Endothelial cell of umbilical vein (primary cell): ENCODE results near the gene PLAAT2. TPM values are rescaled to one million over a fixed set of nuclear protein-coding genes. Genes with fewer than 3 reads are reported as not detected.

Source experiments
- BruUV-seq: library from RNA; stranded (reverse); fragments of 400-500 nt; replicated peaks from 2 replicates; lab custom pipeline; 2021; lab: Mats Ljungman, UMichigan
- CTCF ChIA-PET: fragments of 300-600, 350-600 bp; sonication (Branson Sonifier 250); formaldehyde crosslinking; loops from one replicate; lab custom pipeline; 2021; ENCODE audit warnings: antibody characterized with exemption, inconsistent platforms; lab: Charles Lee
- POLR2A ChIA-PET: fragments of 300-600, 350-600 bp; sonication (Branson Sonifier 250); formaldehyde crosslinking; loops from one replicate; lab custom pipeline; 2021; ENCODE audit warnings: antibody characterized with exemption, inconsistent platforms; lab: Charles Lee
- DNase-seq: peaks from one replicate; pipeline ENCODE4 v3.0.0-alpha.2; 2011; ENCODE audit warnings: low read depth, low spot score
- FAIRE-seq: peaks from 2 replicates; lab custom pipeline; 2011; peaks lifted over from hg19 to GRCh38; lab: Jason Lieb, UNC
- H2AFZ ChIP-seq: 2 replicates; pipeline ENCODE4 v1.6.0; 2012; ENCODE audit warnings: low read depth, low read length, control low read depth, inconsistent platforms
- H3K27ac ChIP-seq: 2 replicates; pipeline ENCODE4 v1.5.1; 2011; ENCODE audit warnings: low read depth, mild to moderate bottlenecking, control low read depth, low read length, moderate library complexity; ENCODE audit not compliant: insufficient read depth
- H3K27me3 ChIP-seq, 2 experiments: 2 replicates each; pipeline versions ENCODE4 v1.6.0 to v1.6.1; 2011; ENCODE audit warnings: low read length in 2 of 2, mixed read lengths in 1 of 2; ENCODE audit not compliant: control insufficient read depth in 2 of 2, insufficient read depth in 2 of 2
- H3K36me3 ChIP-seq, 2 experiments: 2 replicates in 1 of 2; 3 replicates in 1 of 2; pipeline ENCODE4 v1.5.1; 2011; ENCODE audit warnings: low read length in 2 of 2, mild to moderate bottlenecking in 1 of 2, moderate library complexity in 1 of 2; ENCODE audit not compliant: control insufficient read depth in 2 of 2, insufficient read depth in 2 of 2; ENCODE audit errors: extremely low read depth in 1 of 2
- H3K4me1 ChIP-seq: 3 replicates; pipeline ENCODE4 v1.5.1; 2011; ENCODE audit warnings: mild to moderate bottlenecking, low read length; ENCODE audit not compliant: control insufficient read depth, insufficient read depth; ENCODE audit errors: extremely low read depth
- H3K4me2 ChIP-seq: 2 replicates; pipeline ENCODE4 v1.6.1; 2011; ENCODE audit warnings: low read length, control low read depth, mixed read lengths; ENCODE audit not compliant: insufficient read depth
- H3K4me3 ChIP-seq, 3 experiments: fragments of 200-600 bp in 1 of 3; sonication (generic), shearing (Covaris generic) in 1 of 3; replicated peaks in 1 of 3; 2 replicates each; pipeline ENCODE4 v1.5.1; 2011 to 2016; ENCODE audit warnings: control low read depth in 3 of 3, low read length in 3 of 3, mild to moderate bottlenecking in 2 of 3, inconsistent platforms in 1 of 3, low read depth in 1 of 3, moderate library complexity in 1 of 3; ENCODE audit not compliant: insufficient read depth in 1 of 3
- H3K79me2 ChIP-seq: 2 replicates; pipeline ENCODE4 v1.6.0; 2012; ENCODE audit warnings: low read length, inconsistent platforms; ENCODE audit not compliant: control insufficient read depth, insufficient read depth
- H3K9ac ChIP-seq: replicated peaks from 2 replicates; pipeline ENCODE3; 2011; ENCODE audit warnings: low read length, control low read depth; ENCODE audit not compliant: insufficient read depth; ENCODE audit errors: extremely low read depth
- H3K9me1 ChIP-seq: replicated peaks from 3 replicates; pipeline ENCODE4 v1.6.0; 2011; ENCODE audit warnings: mild to moderate bottlenecking, low read length; ENCODE audit not compliant: control insufficient read depth, insufficient read depth; ENCODE audit errors: extremely low read depth
- H3K9me3 ChIP-seq: replicated peaks from 2 replicates; pipeline ENCODE4 v1.5.1; 2012; ENCODE audit warnings: low read length, inconsistent platforms; ENCODE audit not compliant: control insufficient read depth, insufficient read depth
- H4K20me1 ChIP-seq: replicated peaks from 2 replicates; pipeline ENCODE3; 2011; ENCODE audit warnings: mild to moderate bottlenecking, low read length; ENCODE audit not compliant: control insufficient read depth, insufficient read depth; ENCODE audit errors: extremely low read depth
- CTCF ChIP-seq, 2 donors: IDR thresholded peaks; 1 replicate in 1 of 2; 2 replicates in 1 of 2; pipeline ENCODE4 v1.5.1; 2011; ENCODE audit warnings: low read length in 2 of 2, mild to moderate bottlenecking in 2 of 2, moderate library complexity in 2 of 2, control low read depth in 1 of 2, inconsistent platforms in 1 of 2, low read depth in 1 of 2; ENCODE audit not compliant: insufficient read depth in 1 of 2; ENCODE audit errors: extremely low read depth in 1 of 2
- GATA2 ChIP-seq: IDR thresholded peaks from 2 replicates; pipeline ENCODE4 v1.7.0; 2011; ENCODE audit warnings: low read depth, mild to moderate bottlenecking, moderate library complexity, mixed read lengths, low read length; ENCODE audit not compliant: insufficient read length, insufficient read depth
- dilution Hi-C: fragments of 300-500 bp; cut with MboI; formaldehyde crosslinking; loops from one replicate; pipeline ENCODE4 v1.15.0; 2019; ENCODE audit warnings: low sequenced_read_pairs; ENCODE audit not compliant: extremely low pct_ligation_motif_present
- intact Hi-C: fragments of 100-400 bp; cut with micrococcal nuclease; formaldehyde crosslinking; loops from one replicate; pipeline ENCODE4 v1.10.0; 2022
- polyA plus RNA-seq, 4 experiments: library from polyadenylated mRNA; depleted of rRNA in 3 of 4; stranded (reverse) in 3 of 4; unstranded in 1 of 4; fragments of >200 nt; gene quantifications; 2 replicates each; pipeline versions ENCODE4 v1.2.1 to v1.2.3, GENCODE V29; 2011 to 2012; ENCODE audit warnings: missing spikeins in 1 of 4
- total RNA-seq: library from RNA; stranded (reverse); gene quantifications from 2 replicates; pipeline ENCODE4 v1.2.3, GENCODE V29; 2021

PLAAT2 gene
- total and polyA plus RNA-seq, 2 donors (not counting 3 experiments of a cell fraction or from before 2014, with no cell fraction given): 0.40 TPM; not detected in 1

DNA sequence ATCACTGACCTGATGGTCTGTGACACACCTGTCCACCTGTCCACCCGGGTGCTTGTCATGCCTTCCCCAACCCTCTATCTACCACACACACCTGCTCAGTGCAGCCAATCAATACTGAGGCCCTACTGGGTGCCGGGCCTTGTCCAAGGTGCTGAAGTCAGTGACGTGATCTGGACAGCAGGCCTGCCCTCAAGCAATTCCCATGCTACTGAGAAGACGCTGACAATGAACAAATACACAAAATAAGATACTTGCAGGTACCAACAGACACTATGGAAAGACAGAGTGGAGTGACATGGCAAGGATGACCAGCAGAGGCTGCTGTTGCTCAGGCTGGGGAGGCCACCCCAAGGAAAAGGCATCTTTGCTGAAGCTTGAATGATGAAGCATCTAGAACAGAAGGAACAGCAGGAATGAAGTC lies 29.8 kb upstream of the PLAAT2 start:
- no peaks in the 10 kb centered on the region for H3K27me3 ChIP-seq
- intact Hi-C loops: no loop called here
- no TSS peak for BruUV-seq

More for the DNA sequence above, 29.8 kb upstream of the PLAAT2 start:
- H4K20me1 ChIP-seq: no peaks in the 10 kb centered on the region
- dilution Hi-C loops: no loop called here
- no peak overlapping the region for H3K9ac ChIP-seq
- ChIA-PET POLR2A (no interaction called here), CTCF (interaction anchor here (0.9 to 4.2 kb wide), 6 partner anchors 12 to 114 kb away, joined by 3 to 17 read pairs (median 4); no protein-coding TSS in a partner anchor)
- H3K4me3 ChIP-seq: no peak overlapping the region
- no peak overlapping the region for H3K27ac ChIP-seq
- DNase-seq (no peak), FAIRE-seq (peak; percentile 38)
- H3K36me3 ChIP-seq: peaks cover 0 to 2% of the 10 kb centered on the region in 2 experiments
- TF ChIP-seq CTCF (IDR thresholded peaks at IDR 0.05; ENCODE audit: extremely low read depth in 1 of 2, insufficient read depth in 1 of 2, low read depth in 1 of 2, low read length in 2 of 2) (peak; percentile 30 to 44), GATA2 (no peak)
- no peaks in the 10 kb centered on the region for H3K79me2 ChIP-seq
- H3K4me1 ChIP-seq: no peaks in the 10 kb centered on the region
- H3K9me1 ChIP-seq: no peaks in the 10 kb centered on the region
- H3K9me3 ChIP-seq: no peaks in the 10 kb centered on the region
- no peak overlapping the region for H3K4me2 ChIP-seq
- H2AFZ ChIP-seq: no peak overlapping the region
